Daoy (cell line): ENCODE results near the gene PGBD1. TPM values are rescaled to one million over a fixed set of nuclear protein-coding genes. Genes with fewer than 3 reads are reported as not detected.

Experiments
- DNase-seq: peaks from one replicate; pipeline ENCODE4 v3.0.0-alpha.2; 2015; ENCODE audit warnings: low read depth
- total RNA-seq: library from RNA; depleted of rRNA; stranded (reverse); fragments of >200 nt; shearing (Covaris generic); gene quantifications from 2 replicates; pipeline ENCODE4 v1.2.3, GENCODE V29; 2014; rRNA removed

The PGBD1 gene
- total RNA-seq, 1 experiment from 2014 or later: 11.4 TPM

DNA sequence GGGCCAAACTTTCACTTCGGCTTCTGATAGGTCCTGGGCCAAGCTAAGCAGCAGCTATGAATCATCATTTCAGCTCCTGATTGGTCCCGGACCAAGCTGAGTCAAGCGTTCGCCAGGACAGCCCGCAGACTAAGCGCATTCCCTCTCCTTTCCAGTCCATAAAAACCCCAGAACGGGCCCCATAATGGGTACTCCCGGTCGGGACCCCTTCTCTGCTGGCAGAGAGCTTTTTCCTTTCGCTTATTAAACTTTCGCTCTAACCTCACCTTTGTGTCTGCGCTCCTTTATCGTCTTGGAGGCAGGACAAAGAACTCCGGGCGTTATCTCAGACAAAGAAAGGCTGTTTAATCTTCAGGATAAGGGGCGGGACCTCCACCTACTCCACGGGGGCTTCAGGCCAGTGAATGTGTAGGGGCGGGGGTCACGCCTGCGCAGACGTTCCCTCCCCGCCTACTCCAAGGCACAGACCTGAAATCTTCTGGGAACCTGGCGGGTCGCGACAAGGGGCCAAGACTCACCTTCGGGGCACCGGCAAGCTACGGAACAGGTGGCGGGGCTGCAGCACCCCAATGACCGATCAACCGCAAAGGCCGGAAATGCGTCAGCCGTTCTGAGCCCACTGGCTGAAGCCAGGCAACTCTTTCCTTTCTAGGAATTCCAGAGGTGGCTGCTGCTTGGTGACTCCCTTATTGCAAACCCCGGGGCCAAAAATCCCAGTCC, 54.4 kb downstream of the PGBD1 start, which contains the start of gene ZSCAN31:
Gene ZSCAN31 (minus strand): TSS at position 585 of the 720 bp plus-strand sequence. CDS start 6,465 bp downstream, outside the sequence.
- DNase-seq: peak; percentile 99

DNA sequence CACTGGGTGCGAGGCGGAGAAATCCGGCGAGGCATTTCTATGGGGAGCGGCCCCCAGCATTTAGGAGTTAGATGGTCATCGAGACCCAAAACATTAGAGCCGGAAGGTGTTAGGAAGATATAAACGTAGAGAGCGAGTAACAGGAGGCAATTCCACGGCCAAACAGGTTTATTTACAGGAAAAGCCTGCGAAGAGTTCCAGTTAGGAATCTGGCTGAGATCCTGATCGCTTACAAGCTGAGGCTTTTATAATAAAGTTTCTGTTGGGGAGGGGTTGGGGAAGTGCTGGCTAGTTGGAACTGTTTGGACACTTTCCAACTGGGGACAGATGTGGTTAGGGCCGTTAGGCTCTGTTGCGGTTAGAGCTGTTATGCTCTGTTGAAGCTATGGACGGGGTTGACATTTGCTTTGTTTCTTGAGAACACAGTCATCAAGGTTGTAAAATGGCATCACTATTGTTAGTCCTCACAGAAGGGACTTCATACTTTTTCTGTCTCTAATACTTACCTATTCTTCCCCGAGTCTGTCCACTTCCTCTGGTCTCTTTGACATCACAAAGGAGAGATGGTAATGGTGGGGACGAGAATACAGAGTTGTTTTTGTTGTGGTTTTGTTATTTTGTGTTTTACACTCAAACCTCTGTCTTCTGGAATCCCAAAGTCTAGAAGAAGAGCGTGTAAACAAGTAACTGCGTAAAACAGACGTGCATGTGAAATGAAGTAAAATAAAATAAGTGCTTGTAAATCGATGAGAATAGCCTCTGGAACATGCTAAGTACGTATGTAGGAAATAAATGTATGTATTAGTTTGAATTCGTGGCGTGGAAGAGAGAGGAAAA, 55.1 kb downstream of the PGBD1 start:
- DNase-seq: peak; percentile 72

DNA sequence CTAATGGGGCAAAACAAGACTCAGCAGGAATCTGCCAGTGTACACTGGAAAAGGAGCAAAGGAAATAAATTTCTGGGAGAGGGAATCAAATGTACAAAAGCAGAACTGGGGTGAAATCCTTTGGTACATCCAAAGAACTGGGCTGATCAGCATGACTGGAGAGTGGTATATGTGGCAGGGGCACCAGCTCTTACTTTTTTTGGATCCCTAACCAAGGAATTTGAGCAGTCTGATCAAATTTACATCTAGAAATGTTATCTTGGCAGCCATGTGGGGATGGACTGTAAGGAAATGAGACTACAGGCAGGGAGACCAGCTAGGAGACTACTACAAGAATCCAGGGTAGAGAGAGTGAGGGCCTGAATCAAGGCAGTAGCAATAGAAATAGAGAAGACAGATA, 55.7 kb downstream of the PGBD1 start:
- no peak for DNase-seq

DNA sequence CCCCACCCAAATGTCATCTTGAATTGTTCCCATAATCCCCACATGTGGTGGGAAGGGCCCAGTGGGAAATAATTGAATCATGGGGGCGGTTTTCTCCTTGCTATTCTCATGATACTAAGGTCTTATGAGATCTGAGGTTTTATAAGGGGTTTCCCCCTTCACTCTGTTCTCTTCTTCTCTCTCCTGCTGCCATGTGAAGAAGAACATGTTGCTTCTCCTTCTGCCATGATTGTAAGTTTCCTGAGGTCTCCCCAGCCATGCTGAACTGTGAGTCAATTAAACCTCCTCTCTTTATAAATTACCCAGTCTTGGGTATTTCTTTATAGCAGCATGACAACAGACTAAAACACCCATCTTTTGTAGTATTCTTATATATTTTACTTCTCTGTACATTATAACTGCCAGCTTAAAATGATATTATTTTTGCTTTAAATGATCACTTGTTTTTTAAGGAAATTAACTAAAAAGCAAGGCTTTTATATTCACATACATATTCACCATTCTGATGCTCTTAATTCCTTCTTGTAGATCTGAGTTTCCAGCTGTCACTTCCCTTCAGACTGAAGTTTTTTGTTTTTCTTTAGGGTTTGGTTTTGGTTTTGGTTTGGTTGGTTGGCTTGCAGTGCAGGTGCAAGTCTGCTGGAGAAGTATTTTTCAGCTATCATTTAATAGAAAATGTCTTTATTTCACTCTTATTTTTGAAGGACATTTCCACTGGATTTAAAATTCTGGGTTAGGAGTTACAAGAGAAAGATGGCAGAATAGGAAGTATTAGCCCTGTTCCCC, 59.1 kb downstream of the PGBD1 start:
- DNase-seq: no peak

DNA sequence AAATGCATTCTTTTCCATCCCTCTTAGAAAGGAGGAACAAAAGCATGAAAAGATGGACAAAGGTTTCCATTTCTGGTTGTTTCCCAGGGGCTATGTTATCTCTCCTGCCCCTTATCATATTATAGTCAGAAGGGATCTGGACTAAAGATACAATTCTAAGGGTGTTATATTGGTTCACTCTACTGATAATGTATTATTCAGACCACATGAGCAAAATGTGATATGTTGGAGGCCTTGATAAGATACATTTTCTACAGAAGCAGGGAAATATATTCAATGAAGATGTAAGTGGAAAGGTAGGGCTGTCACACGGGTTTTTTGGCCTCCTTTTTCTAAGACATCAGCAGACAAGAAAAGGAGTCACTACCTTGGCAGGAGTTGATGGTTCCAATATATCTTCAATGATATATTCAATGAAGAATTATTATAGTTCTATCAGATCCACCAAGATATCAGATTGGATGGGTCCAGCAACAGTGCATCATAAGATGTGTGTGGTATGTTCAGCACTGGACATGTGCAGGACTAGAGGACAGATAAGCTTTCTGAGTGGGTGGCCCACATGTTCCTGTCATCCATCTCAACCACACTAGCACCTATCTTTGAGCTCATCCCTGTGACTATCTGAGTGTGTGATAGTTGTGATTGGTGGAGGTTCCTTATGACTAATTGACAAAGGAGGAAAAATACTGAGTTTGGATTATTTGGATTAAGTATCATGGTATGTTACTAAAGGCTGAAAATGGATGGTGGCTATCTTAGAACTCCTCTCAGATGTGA, 62.7 kb downstream of the PGBD1 start:
- DNase-seq: no peak

DNA sequence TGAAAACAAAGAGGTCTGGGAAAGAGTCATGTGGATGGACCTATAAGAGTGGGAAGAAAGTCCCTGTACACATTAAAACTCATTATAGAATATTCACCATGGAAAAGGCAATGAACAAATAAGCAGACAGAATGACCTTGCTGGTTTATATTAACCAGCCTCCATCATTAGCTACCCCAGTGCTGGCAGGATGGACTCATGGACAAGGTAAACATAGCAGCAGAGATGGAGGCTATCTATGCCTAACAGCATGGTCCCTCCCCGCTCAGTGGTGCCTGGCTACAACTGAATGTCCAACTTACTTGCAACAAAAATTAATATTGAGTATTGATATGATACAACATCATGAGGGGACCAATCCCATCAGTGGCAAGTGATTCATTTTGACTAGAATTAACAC, 63.8 kb downstream of the PGBD1 start:
- DNase-seq: no peak

DNA sequence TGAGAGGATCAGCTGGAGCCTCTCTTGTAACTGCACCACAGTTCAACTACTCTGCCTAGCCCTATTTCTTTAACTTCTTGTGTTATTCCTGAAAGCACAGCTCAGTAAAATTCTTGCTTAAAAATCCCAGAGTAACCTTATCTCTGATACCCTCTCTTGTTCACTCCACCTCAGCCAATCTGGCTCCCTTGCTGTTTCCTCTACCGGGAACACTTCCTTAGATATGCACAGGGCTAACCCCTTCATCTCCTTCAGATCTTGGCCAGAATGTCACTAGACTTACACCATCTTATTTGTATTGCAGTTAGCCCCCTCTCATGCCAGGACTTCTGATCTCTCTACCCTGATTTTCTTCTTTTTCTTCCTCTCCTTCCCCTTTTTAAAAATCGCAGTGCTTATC, 65.7 kb downstream of the PGBD1 start:
- DNase-seq: no peak

DNA sequence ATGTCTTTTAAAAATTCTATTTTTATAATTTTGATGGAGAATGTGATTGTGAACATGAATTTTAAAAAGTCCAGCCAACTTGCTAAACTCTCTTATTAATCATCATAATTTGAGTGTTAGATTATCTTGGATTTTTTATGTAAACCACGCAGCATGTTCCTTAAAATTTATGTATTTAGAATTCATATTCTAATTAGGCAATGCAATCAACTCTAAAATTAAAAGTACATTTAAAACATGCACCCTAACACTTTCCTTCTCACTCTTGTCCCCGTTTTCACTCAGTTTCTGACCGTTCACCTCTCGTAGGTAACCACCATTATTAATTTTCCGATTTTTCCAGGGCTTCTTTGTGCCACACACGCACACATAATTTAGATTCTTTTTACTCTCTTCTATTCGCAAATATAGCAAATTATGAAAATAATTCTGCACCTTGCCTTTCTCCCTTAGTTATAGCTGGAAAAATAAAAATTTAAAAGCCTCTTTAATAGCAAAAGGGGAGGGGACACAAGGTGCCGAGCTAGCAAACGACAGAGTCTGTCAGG, 68.0 kb downstream of the PGBD1 start:
- no peak for DNase-seq

DNA sequence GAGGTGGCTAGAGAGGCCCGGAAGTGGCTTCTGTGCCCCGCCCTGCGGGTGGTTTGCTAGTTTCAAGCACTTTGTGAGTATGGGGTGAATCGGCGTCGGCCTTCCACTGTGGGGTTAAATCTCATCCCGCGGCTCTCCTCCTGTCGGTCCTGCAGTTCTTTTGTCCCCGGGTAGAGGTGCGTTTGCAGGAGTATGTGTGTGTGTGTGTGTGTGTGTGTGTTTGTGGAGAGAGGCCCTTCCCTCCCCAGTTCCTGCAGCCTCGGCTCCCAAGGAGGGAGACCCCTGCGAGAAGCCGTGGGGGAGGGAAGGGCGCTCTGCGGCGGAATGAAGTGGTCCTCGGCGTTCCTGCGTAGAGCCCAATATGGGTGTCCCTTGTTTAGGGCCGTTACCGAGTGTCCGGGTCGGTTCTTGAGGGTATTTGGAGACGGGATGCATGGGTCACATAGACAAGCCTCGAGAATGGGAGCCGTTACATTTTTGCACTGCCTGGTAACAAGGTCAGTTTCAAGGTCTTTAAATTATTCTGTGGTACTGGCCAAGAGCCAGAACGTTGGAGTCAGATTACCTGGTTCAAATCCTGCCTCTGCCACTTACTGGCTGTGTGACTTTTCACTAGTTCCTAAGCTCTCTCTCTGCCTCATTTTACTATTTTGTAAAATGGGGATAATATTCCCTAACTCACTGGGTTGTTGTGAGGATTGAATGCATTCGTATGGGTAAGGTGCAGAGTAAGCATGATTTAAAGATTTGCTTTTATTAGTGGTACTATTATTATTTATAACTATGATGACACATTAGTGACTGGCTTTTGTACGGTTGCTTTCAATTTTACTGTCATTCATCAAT, 68.7 kb downstream of the PGBD1 start, which contains the start of gene ZKSCAN3:
Gene ZKSCAN3 (plus strand): TSS at position 56 of the 846 bp plus-strand sequence. CDS start 9,640 bp downstream, outside the sequence.
- DNase-seq: peak; percentile 91

DNA sequence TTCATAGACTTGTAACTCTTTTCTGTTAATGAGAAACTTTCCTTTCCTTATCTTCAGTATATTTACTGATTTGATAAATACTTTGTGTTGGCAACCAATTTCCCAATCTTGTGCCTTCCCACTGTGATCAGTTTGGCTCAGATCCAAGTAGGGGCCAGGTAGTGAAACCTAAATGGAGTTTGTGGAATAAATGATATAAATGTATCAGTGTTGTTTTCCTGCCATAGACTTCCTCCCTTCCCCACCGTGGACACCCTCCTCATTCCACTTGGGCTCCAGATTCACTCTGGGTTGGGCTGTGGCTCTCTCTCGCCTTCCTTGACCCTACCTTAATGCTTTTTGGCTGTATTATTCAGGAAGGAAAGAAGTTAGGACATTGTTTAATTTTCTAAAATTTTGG, 69.7 kb downstream of the PGBD1 start:
- DNase-seq: peak; percentile 9

DNA sequence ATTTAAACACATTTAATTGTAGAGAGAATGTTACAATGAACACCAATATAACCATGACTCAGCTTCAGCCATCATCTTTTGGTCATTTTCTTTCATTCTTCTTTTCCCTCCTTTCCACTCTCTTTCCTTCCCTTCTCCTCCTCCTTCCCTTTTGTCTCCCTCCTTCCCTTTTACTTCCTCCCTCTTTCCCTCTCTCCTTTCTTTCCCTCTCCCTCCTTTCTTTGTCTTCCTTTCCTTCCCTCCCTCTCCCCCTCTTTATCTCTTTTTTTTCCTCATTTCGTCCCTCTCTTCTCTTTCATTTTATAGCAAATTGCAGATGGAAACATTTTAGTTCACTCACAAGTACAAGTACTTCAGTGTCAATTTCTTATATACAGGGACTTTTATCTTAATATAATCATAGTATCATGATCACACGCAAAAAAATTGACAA, 70.1 kb downstream of the PGBD1 start:
- DNase-seq: no peak

Other genes starting within 250 kb of the PGBD1 start
- 0.71 and 2.2 TPM in 2 replicates for gene ZNF165, start 201.0 kb upstream of the PGBD1 start, total RNA-seq
- 3.5 and 4.8 TPM in 2 replicates for gene ZSCAN16, start 157.0 kb upstream of the PGBD1 start, total RNA-seq
- gene ZKSCAN8, start 139.7 kb upstream of the PGBD1 start, total RNA-seq: 11.9 and 16.3 TPM in 2 replicates
- gene ZSCAN9, start 56.3 kb upstream of the PGBD1 start, total RNA-seq: 17.8 and 21.7 TPM in 2 replicates
- gene ZKSCAN4, start 29.3 kb upstream of the PGBD1 start, total RNA-seq: 2.9 and 4.5 TPM in 2 replicates
- gene NKAPL, start 22.3 kb upstream of the PGBD1 start, total RNA-seq: not detected in 2 replicates
- gene ZSCAN26, start 14.4 kb upstream of the PGBD1 start, total RNA-seq: 14.4 and 18.3 TPM in 2 replicates
- gene ZSCAN31, start 54.6 kb downstream of the PGBD1 start, total RNA-seq: 27.6 and 36.1 TPM in 2 replicates
- gene ZKSCAN3, start 68.4 kb downstream of the PGBD1 start, total RNA-seq: 2.5 and 5.3 TPM in 2 replicates
- gene ZSCAN12, start 118.2 kb downstream of the PGBD1 start, total RNA-seq: 8.1 and 8.5 TPM in 2 replicates
- gene ZSCAN23, start 161.9 kb downstream of the PGBD1 start, total RNA-seq: 3.4 and 8.4 TPM in 2 replicates
- gene GPX6, start 234.2 kb downstream of the PGBD1 start, total RNA-seq: not detected in 2 replicates
- not detected in 2 replicates for gene GPX5, start 244.3 kb downstream of the PGBD1 start, total RNA-seq